ENCODE measurements around the gene GNG7. TPM values are rescaled to one million over a fixed set of nuclear protein-coding genes. Genes with fewer than 3 reads are reported as not detected.
"Not testable (repeated sequence)": the region's sequence is repeated elsewhere in the genome, so short reads cannot be mapped to it uniquely, and the experiment has no call there.

Gene GNG7
- polyA plus RNA-seq, 1 of the 3 experiments (the other 2 are of a cell fraction): 2.2 TPM

DNA sequence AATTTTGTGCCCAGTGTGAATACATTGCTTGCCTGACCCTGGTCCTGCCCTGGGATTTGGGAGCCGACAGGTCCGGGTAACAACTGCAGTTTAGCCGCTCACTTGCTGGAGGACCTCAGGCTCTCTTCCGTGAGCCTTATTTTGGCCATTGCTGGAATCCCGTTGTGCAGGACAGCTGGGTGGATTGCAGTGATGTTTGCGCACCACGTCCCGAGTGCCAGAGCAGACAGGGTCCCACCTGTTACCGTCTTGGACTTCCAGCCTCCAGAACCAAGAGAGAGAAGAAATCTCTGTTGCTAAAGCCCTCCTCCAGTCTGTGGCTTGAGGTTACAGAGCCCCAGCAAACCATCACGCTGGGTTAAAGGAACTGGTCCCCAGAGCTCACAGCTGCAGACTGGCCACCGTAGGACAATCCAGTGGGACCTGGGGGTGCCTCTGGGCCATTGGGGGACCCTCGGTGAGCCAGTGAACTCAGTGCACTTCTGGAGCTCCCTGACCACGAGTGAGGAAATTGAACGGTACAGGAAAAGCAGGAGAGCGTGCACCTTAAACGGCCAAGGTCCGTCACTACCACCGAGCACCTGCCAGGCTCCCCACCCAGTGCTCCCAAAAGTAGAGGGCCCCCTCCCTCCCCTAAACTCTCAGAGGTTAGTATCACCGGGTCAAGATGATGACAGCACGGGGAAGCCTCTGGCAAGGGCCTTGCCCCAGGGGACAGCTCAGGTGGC, 92.9 kb downstream of the GNG7 start:
- WGBS (ENCODE audit: low lambda C conversion rate): 79% methylated on average over 19 of the region's 20 CpGs
- Histone ChIP-seq H3K4me2 (no peak overlapping the region), H3K9me3 (no peaks in the 10 kb centered on the region), H3K79me2 (ENCODE audit: insufficient read depth) (no peaks in the 10 kb centered on the region), H2AFZ (ENCODE audit: low read depth) (no peak overlapping the region), H3K4me1 (ENCODE audit: control insufficient read depth in 1 of 2, insufficient read depth in 2 of 2, low read depth in 1 of 2, low read length in 1 of 2) (peaks cover 0 to 2% of the 10 kb centered on the region in 2 experiments; a peak in 1 of 4 replicates), H3K27ac (ENCODE audit: low read depth in 2 of 2, low read length in 1 of 2) (no peak overlapping the region), H3F3A (replicated peaks; ENCODE audit: insufficient read depth) (peaks cover 9% of the 10 kb centered on the region), H3K27me3 (ENCODE audit: insufficient read depth) (no peaks in the 10 kb centered on the region), H3K4me3 (ENCODE audit: low read depth in 2 of 2, low read length in 1 of 2) (no peak overlapping the region), H3K9ac (no peak overlapping the region), H3K36me3 (replicated peaks in 1 of 2; ENCODE audit: control insufficient read depth in 1 of 2, insufficient read depth in 2 of 2, low read length in 1 of 2) (no peaks in the 10 kb centered on the region), H4K20me1 (ENCODE audit: insufficient read depth) (no peaks in the 10 kb centered on the region), H3K9me2 (no peaks in the 10 kb centered on the region)
- ChIA-PET CTCF (interaction anchor here (0.7 to 14.2 kb wide), 8 partner anchors 9 to 138 kb away, joined by 3 to 309 read pairs (median 20); partner anchors contain the start of gene GADD45B), POLR2A (interaction anchor here (1.0 kb wide), 1 partner anchor 133 kb away, joined by 5 read pairs; the partner anchor contains the start of gene GADD45B)
- TF ChIP-seq FOXM1 (IDR thresholded peaks at IDR 0.05; ENCODE audit: low read depth): no peak
- TF ChIP-seq, protein P1, sequence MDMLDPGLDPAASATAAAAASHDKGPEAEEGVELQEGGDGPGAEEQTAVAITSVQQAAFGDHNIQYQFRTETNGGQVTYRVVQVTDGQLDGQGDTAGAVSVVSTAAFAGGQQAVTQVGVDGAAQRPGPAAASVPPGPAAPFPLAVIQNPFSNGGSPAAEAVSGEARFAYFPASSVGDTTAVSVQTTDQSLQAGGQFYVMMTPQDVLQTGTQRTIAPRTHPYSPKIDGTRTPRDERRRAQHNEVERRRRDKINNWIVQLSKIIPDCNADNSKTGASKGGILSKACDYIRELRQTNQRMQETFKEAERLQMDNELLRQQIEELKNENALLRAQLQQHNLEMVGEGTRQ (IDR thresholded peaks at IDR 0.05; ENCODE audit: borderline replicate concordance, low read depth, low read length): no peak
- TF ChIP-seq YY1 (IDR thresholded peaks at IDR 0.05; ENCODE audit: low read depth): no peak
- no peak for TF ChIP-seq SIN3A (IDR thresholded peaks at IDR 0.05; ENCODE audit: borderline replicate concordance, low read depth, low read length)
- TF ChIP-seq, protein P2, sequence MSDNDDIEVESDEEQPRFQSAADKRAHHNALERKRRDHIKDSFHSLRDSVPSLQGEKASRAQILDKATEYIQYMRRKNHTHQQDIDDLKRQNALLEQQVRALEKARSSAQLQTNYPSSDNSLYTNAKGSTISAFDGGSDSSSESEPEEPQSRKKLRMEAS (IDR thresholded peaks at IDR 0.05; ENCODE audit: low read depth): no peak
- TF ChIP-seq, protein P3, sequence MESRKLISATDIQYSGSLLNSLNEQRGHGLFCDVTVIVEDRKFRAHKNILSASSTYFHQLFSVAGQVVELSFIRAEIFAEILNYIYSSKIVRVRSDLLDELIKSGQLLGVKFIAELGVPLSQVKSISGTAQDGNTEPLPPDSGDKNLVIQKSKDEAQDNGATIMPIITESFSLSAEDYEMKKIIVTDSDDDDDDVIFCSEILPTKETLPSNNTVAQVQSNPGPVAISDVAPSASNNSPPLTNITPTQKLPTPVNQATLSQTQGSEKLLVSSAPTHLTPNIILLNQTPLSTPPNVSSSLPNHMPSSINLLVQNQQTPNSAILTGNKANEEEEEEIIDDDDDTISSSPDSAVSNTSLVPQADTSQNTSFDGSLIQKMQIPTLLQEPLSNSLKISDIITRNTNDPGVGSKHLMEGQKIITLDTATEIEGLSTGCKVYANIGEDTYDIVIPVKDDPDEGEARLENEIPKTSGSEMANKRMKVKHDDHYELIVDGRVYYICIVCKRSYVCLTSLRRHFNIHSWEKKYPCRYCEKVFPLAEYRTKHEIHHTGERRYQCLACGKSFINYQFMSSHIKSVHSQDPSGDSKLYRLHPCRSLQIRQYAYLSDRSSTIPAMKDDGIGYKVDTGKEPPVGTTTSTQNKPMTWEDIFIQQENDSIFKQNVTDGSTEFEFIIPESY (IDR thresholded peaks at IDR 0.05; ENCODE audit: borderline replicate concordance, low read depth): no peak
- no peak for TF ChIP-seq NRF1 (IDR thresholded peaks at IDR 0.05; ENCODE audit: low read depth, low read length)
- TF ChIP-seq MEF2A (IDR thresholded peaks at IDR 0.05; ENCODE audit: borderline replicate concordance, low read depth): no peak
- TF ChIP-seq EZH2phosphoT487 (IDR thresholded peaks at IDR 0.05; ENCODE audit: borderline replicate concordance, low read depth): no peak
- no peak for TF ChIP-seq RAD21 (IDR thresholded peaks at IDR 0.05; ENCODE audit: low read length)
- no peak for DNase-seq

DNA sequence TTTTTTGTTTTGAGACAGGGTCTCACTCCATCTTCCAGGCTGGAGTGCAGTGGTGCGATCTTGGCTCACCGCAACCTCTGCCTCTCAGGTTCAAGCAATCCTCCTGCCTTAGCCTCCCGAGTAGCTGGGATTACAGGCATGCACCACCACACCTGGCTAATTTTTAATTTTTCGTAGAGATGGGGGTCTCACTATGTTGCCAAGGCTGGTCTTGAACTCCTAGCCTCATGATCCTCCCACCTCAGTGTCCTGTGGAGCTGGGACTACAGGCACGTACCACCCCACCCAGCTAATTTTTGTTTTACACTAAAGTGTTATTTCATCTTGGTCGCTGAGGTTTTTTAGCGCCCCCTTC, 93.5 kb downstream of the GNG7 start:
- H3K27me3 ChIP-seq (ENCODE audit: insufficient read depth); H3K4me3 ChIP-seq (ENCODE audit: low read depth in 2 of 2, low read length in 1 of 2); H3K79me2 ChIP-seq (ENCODE audit: insufficient read depth); H3K36me3 ChIP-seq (replicated peaks in 1 of 2; ENCODE audit: control insufficient read depth in 1 of 2, insufficient read depth in 2 of 2, low read length in 1 of 2); H3K9me3 ChIP-seq; H3F3A ChIP-seq (replicated peaks; ENCODE audit: insufficient read depth); H3K4me2 ChIP-seq; H2AFZ ChIP-seq (ENCODE audit: low read depth); DNase-seq; H3K27ac ChIP-seq (ENCODE audit: low read depth in 2 of 2, low read length in 1 of 2); H3K9me2 ChIP-seq; H3K4me1 ChIP-seq (ENCODE audit: control insufficient read depth in 1 of 2, insufficient read depth in 2 of 2, low read depth in 1 of 2, low read length in 1 of 2); H4K20me1 ChIP-seq (ENCODE audit: insufficient read depth); H3K9ac ChIP-seq: not testable (repeated sequence)
- ChIA-PET POLR2A (interaction anchor here (1.0 kb wide), 1 partner anchor 133 kb away, joined by 5 read pairs; the partner anchor contains the start of gene GADD45B), CTCF (interaction anchor here (1.3 to 14.2 kb wide), 5 partner anchors 9 to 138 kb away, joined by 3 to 309 read pairs (median 35); partner anchors contain the start of gene GADD45B)
- WGBS (ENCODE audit: low lambda C conversion rate): 87% methylated on average over 7 of the region's 7 CpGs
